ENCODE data around the gene PHTF2.
"Not testable (repeated sequence)": the region's sequence is repeated elsewhere in the genome, so short reads cannot be mapped to it uniquely, and the experiment has no call there.

PHTF2 gene

DNA sequence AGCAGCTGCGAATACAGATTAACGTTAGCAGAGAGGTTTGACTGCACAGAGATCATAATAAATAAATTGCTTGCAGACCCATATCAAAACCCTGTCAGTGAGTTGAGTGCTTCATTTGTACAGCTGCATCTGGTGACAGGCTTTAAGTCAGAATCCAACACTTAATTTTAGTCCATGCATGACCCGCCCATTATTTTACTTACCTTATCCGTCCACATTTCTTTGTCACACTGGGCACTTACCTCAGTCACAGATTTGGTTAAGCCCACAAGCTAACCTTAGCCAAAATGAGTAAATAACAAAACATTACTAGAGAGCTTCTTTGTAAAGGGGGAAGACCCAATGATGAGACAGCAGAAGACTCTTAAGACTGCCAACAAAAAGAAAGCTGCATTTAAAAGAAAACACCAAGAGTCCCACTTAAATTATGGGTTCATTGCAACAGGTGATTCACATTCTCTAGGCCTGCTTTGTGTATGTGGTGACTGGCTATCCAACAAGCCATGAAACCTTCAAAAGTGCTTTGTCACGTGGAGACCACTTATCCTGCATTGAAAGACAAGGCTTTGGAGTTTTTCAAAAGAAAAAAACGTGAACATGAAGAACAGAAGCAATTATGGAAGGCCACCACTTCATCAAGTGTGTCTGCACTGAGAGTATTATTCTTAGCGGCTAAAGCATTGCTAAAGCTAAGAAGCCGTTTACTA, 32.2 kb downstream of the PHTF2 start:
- no peak for DNase-seq (ENCODE audit: low read depth)

DNA sequence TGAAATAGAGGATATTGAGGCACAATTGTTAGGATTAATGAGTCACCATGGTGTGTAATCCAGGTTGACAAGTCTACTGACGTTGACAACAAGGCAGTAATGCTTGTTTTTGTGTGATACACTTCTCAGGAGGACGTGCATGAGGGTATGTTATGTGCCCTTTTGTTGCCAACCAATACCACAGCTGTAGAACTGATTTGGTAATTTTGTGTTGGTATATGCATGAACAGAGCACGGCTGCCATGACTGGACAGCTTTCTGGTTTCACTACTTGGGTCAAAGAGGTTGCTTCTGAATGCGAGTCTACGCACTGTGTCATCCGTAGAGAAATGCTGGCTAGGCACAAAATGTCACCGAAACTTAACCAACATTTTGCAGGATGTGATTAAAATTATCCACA, 32.9 kb downstream of the PHTF2 start:
- no peak for DNase-seq (ENCODE audit: low read depth)

DNA sequence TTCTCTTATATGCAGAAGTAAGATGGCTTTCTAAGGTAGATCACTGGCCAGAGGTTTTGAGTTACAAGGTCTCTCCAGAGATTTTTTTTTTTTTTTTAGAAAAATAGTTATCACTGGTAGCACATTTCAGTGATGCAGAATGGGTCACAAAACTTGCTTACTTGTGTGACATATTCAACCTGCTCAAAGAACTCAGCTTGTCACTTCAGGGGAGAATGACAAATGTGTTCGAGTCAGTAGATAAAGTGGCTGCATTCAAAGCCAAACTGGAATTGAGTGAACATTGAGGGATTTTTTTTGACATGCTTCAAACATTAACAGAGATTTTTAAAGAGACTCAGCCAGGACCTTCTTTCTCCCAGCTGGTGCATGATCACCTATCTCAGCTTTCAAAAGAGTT, 33.4 kb downstream of the PHTF2 start:
- no peak for DNase-seq (ENCODE audit: low read depth)

DNA sequence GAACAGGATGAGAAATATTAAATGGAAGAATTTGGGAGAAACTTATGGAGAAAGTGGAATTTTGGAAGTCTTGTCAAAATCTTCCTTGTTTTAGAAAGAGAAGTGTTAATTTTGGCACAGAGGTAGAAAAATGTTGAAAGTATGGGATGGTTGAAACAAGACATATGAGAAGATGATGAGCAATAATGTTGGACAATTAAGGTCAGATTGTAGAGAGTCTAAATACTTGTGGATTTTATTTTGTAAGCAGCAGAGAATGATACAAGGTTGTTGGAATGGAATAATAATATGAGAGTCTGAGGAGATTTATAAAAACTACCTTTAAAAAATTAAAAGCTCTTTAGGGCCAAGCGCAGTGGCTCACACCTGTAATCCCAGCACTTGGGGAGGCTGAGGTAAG, 34.6 kb downstream of the PHTF2 start:
- no peak for DNase-seq (ENCODE audit: low read depth)

DNA sequence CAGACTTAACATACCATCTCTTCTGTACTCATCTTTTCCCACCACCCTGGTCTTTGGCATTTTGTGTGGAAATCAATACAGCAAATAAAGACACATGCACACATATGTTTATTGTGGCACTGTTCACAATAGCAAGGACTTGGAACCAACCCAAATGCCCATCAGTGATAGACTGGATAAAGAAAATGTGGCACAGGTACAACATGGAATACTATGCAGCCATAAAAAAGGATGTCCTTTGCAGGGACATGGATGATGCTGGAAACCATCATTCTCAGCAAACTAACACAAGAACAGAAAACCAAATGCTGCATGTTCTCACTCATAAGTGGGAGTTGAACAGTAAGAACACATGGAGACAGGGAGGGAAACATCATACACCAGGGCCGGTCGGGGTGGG, 37.9 kb downstream of the PHTF2 start:
- not testable (repeated sequence) for DNase-seq (ENCODE audit: low read depth)

DNA sequence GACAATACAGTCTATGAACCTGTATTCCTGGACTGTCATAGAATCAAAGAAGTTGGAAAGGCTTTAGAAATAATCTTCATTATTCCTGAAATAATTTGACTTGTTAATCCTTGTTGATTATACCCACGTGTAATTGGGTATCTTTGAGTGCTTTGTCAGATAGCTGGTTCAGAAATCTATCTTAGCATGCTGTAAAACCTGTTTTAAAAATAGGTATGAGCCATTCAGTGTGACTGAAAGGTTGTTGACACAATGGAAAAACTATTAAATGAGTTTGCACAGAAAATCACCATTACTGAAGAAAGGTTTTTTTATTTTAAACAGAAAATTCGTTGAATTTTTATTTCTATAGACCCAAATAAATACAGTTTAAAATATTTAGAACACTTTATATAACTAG, 38.7 kb downstream of the PHTF2 start:
- DNase-seq (ENCODE audit: low read depth), result no peak

DNA sequence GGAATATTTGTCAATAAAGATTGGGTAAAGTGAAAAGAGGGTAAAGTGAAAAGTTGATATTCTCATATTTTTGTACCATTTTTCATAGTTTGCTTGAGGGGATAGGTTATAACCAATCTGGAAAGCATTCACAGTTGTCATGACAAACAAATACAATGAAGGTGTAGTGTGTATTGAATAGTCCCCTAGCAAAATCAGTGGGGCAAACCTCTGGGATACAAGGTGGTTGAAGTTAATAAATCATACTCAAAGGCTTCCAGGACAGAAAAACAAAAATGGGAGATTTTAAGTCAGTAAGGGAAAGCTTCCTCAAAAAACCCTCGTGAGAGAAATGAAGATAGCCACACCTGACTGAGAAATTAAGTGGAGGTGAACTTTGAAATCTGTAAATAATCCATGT, 39.4 kb downstream of the PHTF2 start:
- DNase-seq (ENCODE audit: low read depth), result no peak

DNA sequence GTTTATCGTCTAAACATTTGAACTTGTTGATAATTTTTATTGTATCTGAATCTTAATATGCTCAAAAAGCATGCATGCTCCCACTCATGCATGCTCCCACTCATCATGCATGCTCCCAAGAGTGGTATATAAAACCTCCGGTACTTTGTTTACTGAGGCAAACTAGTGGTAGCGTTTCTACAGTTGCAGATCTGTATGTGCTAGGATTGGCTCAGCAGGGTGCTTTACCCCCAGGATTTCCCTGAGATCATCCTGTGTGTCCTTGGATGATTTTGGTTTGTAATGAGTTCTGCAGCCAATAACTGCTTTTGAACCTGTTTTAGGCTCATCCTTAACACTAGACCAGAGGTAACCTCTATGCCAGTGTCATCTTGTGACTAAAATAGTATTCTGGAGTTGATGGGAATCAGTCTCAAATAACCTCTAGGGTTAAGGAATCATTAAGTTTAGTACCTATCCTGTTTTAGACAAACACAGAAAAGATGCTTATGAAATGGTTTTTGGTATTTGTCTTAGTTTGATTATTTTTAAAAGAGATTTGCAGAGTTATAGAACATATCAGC, 40.4 kb downstream of the PHTF2 start:
- DNase-seq (ENCODE audit: low read depth), result no peak

DNA sequence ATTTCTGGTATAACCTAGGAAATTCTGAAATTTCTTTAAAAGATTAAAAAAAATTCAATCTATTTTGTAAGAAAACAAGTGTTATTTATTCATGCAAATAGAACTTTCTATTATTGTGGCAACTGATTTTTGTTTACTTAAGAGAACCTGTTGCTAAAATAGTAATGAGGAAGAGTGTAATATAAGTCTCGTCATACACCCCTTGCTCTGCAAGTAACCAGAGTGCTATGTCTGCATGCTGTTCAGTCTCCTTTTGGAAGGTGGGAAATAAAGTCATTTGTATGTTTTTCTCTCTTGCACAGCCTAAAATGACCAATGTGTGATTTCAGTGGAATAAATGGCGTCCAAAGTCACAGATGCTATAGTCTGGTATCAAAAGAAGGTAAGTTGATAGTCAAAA, 41.3 kb downstream of the PHTF2 start:
- no peak for DNase-seq (ENCODE audit: low read depth)

DNA sequence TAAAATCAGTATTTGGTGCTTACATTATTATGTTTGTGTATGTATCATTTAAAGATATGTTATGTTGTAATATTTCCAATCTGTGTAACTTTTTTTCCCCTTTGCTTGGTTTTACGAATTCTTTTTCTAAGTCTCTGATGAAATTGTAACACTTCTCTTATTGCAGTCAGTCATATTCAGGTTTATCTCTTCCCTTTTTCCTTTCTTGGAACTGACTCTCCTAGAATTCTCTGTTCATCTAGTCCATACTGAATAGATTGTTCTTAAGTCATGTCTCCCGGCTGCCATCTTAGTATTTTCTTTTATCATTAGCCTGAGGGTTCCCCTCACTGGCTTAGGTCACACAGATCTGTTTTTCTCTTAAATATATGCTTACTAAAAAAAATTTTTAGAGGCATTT, 44.6 kb downstream of the PHTF2 start:
- DNase-seq (ENCODE audit: low read depth), result no peak

DNA sequence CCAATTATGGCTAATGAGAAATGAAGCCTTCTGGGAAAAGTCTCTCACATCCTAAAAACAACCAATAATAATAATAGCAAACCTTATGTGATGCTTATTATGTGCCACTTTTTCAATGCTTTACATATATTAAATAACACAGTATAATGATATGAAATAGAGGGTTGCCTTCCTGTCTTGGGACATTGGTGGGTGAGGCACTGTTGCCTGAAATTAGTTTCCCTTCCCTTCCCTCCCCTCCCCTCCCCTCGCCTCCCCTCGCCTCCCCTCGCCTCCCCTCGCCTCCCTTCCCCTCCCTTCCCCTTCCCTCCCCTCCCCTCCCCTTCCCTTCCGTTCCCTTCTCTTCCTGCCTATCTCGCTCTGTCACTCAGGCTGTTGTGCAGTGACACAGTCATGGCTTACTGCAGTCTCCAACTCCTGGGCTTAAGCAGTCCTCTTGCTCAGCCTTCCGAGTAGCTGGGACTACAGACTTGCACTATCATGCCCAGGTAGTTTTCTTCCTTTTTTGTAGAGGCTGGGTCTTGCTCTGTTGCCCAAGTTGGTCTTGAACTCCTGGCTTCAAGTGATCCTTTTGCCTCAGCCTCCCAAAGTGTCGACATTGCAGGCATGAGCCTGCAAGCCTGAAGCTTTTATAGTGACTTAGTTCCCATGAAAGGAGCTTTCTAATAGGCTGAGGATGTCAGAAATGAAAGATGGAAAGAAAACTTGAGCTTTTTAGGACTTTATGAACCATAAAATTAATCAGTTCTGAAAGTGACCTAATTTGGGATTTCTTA, 47.9 kb downstream of the PHTF2 start:
- no peak for DNase-seq (ENCODE audit: low read depth)

DNA sequence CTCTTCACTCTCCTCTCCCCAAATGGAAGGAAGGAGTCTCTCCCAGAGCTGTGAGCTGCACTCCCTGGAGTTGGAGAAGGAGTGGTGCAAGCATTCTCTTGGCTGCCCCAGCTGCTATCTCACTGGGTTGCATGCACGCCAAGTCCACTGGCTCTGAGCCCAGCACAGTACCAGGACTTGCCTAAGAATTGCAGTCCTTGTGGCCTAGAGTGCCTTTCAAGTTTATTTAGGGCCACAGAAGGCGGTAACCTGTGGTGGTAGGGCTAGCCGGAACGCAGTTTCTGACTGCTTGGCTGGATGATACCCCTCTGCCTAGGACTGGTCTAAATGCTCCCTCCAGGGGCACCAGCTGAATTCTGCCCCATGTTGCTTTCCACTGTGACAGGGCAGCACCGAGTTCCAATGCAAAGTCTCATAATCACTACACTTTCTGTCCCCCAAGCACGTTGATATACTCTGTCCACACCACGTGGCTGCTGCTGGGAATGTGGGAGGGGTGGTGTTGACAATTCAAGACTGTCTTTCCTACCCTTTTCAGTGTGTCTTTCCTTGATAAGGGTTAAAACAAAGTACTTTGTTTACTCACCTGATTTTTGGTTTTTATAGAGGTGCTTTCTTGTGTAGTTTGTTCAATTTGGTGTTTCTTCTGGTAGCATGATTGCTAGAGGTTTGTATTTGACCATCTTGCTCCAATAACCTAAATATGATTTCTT, 57.0 kb downstream of the PHTF2 start:
- no peak for DNase-seq (ENCODE audit: low read depth)

DNA sequence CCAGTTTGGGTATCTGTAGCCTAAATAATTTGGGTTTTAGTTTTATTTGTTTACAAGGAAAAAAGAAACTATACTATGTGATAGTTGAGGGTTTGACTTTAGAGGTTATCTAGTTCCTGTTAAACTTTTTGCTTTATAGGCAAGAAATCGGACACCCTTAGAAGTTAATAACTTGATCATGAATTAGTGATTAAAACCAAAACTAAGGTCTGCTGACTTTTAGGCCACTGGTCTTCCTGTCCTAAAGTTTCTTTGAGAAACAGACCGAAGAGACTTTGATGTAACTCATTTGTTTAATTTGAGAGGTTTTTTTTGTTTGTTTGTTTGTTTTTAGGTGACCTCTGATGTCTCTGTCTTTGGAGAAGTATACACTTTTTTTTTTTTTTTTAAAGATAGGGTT, 59.7 kb downstream of the PHTF2 start:
- no peak for DNase-seq (ENCODE audit: low read depth)

DNA sequence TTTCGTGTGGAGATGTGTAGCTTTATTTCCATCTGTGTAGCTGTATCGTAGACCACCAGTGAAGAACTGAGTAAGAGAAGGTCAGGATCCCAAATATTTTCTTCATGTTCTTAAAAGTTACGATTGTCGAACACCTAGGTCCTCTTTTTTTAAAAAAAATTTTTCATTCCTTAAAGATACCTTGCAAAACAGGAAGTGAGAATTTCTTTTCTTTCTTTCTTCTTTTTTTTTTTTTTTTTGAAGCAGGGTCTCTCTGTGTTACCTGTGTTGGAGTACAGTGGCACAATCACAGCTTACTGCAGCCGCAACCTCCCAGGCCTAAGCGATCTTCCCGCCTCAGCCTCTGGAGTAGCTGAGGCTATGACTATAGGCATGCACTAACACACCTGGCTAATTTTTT, 60.8 kb downstream of the PHTF2 start:
- DNase-seq (ENCODE audit: low read depth), result no peak

DNA sequence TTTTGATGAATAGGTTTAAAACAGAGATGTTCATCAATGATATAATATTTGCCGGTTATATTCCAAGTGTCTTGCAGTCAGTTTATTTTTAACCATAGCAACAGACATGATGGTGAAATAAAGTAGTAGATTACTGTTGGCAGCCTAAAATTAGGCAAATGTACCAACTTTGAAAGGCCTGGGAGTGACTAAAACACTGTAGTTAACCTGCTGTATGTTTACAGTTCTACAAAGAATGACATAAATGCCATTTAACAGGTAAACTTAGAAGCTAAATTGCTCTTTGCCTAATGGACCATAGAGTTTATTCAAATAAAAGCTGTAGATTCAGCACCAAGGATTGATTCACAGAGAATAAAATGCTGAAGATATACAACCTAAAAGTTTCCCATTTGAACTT, 64.1 kb downstream of the PHTF2 start:
- no peak for DNase-seq (ENCODE audit: low read depth)

DNA sequence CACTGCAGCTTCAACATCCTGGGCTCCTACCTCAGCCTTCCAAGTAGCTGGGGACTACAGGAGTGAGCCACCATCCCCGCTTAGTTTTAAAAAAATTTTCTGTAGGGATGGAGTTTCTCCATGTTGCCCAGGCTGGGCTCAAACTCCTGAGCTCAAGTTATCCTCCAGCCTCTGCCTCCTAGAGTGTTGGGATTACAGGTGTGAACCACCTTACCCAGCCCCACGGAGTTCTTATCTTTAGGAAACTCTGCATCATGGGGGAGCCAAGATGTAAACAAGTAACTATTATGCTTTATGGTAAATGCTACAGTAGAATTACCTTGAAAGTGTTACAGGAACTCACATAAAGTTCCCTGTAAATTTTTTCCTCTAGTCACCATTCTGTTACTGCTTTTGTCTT, 65.3 kb downstream of the PHTF2 start:
- no peak for DNase-seq (ENCODE audit: low read depth)

DNA sequence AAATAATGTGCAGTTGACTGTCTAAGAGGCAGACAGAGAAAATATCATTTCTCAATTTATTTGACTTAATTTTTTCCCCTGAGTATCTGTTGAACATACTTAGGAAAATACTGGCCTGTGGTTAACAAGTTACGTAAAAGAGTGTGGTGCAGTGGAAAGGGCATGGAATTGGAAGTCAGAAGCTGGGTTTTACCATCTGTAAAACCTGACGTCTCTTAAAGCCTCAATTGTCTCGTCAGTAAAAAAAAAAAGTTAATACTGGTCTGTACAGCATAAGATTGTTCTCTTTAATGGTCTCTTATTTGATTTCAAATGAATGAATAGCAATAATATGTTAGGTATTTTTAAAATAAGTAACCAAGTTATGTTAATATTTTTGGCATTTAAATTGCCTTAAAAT, 67.8 kb downstream of the PHTF2 start:
- DNase-seq (ENCODE audit: low read depth), result no peak

DNA sequence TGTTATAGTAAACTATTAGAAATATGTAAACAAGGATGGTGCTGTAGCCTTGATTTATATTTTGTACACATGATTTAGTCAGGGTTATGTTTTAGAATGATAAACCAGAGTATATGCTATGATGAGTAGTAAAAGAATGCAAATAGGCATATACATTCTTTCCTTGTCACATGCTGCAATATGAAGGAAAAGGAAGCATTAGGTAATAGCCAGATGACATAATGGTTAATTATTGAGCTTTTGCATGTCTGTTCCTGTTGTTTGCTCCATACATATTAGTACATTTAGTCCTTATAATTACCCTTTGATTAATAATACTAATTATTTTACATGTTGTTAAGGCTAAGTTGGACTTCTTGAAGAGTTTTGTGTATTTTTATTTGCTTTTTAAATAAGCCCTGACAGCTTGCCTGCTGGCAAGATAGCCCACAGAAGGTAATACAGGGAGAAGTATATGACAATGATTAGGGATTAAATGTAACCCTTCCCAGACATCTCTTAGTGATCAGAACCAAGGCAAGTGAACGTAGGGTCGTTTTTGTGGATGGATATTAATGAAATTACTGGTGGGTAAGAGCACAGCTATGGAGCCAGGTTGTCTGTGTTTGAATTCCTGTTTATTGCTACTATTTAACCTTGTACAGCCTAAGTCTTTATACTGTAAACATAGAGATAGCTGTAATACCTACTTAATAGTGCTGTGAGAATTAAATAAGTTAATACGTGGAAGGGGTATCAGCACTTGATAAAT, 68.4 kb downstream of the PHTF2 start:
- no peak for DNase-seq (ENCODE audit: low read depth)

DNA sequence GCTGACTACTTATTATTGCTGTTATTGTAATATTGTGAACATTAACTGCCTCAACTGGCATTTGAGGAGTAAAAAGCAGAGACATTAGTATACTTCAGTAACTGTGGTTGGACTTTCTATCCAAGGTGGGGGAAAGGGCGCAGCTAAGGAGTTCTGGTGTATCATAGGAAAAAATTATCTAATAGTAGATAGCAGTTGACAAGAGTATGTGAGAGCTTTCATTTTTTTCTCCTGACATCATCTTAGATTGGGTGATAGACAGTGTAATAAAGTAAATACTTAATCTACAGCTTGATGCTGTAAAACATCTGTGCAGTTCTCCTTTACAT, 68.9 kb downstream of the PHTF2 start:
- DNase-seq (ENCODE audit: low read depth), result no peak

DNA sequence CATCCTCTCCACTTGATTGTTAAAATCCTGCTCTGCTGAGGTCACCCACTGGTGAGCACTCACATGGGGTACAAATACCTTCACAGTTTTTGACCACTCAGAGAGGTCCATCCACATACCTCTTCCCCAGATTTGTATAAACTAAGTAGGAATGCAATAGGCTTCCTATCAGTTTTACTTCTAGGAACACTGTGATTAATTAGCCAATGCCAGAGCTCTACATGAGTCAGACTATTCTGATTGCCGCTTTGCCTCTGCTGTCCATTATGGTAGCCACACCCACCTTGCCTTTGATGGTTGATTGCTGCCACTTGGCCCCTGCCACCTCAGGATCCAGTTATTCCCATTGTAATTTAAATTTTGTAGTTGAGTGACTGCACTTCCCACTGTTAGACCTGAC, 73.7 kb downstream of the PHTF2 start:
- DNase-seq (ENCODE audit: low read depth), result not testable (repeated sequence)

DNA sequence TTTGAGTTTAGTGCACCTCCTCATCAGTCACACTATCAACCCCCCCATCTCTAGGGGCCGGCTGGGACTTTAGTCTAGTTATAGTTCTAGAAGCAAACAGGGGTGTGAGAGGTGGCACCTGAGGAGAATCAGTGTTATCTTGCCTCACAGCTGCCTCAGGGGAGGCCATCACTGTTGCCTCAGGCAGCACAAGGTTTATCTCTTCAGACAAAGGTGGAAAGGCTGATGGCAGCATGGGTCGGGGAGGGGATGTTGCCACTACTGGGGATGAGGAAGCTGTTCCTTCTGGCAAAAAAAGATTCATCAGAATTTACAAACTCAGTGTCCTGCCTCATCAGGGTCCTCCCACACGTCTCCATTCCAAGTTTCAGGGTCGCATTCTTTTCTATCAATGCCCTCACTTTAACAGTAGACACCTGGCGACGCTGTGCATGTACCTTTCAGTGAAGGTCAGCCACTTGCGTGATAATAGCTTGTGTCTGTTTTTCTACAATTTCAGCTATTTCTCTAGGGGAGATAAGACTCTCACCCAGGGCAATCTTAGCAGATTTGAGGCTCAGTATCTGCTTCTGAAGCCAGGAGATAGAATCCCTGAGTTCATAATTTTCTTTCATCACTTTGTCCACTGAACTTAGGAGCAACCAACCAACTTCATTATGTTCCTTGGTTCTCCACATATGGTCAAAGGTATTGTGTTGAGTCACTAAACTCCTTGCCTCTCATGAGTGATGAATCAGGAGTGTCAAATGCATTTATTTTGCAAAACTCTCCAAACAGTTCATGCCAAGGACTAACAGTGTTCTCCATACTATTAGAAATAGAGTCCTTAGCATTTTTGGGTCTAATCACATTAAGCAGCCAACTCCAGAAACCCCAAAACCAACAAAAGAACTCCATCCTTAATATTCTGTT, 75.1 kb downstream of the PHTF2 start:
- DNase-seq (ENCODE audit: low read depth), result not testable (repeated sequence)

Measured in activated T-helper 1 cell treated with Interleukin-2 at 50 U/mL for 16 hours (primary cell).